OCI-LY7 (cell line): ENCODE measurements around the gene LPCAT3. TPM values are rescaled to one million over a fixed set of nuclear protein-coding genes. Genes with fewer than 3 reads are reported as not detected.

Experiments used
- BruUV-seq: library from RNA; stranded (reverse); fragments of 400-500 nt; replicated peaks from 2 replicates; lab custom pipeline; 2021; lab: Mats Ljungman, UMichigan
- CTCF ChIA-PET: fragments of 300-600 bp; sonication (Branson Sonifier 250); formaldehyde crosslinking; loops from one replicate; lab custom pipeline; 2022; ENCODE audit warnings: antibody characterized with exemption; ENCODE audit not compliant: unreplicated experiment; lab: Charles Lee
- POLR2A ChIA-PET: fragments of 300-600 bp; sonication (Branson Sonifier 250); formaldehyde crosslinking; loops from one replicate; lab custom pipeline; 2022; ENCODE audit warnings: antibody characterized with exemption; lab: Charles Lee
- DNase-seq: peaks from one replicate; pipeline ENCODE4 v3.0.0-alpha.2; 2015; ENCODE audit warnings: low spot score
- H2AFZ ChIP-seq: fragments of 200-600 bp; sonication (generic), shearing (Covaris generic); 2 replicates; pipeline ENCODE4 v1.6.1; 2014; ENCODE audit warnings: mild to moderate bottlenecking, antibody characterized with exemption, low read length, moderate library complexity
- H3K27ac ChIP-seq: fragments of 200-600 bp; sonication (generic); 2 replicates; pipeline ENCODE4 v1.5.1; 2014; ENCODE audit warnings: mixed run types, low read depth, mild to moderate bottlenecking, moderate library complexity, low read length, inconsistent platforms; ENCODE audit not compliant: poor library complexity, severe bottlenecking
- H3K36me3 ChIP-seq: fragments of 200-600 bp; sonication (generic); 2 replicates; pipeline ENCODE4 v1.6.1; 2014; ENCODE audit warnings: mild to moderate bottlenecking, antibody characterized with exemption, low read length, moderate library complexity, mixed read lengths; ENCODE audit not compliant: insufficient read depth
- H3K4me1 ChIP-seq: fragments of 200-600 bp; sonication (generic); 2 replicates; pipeline ENCODE4 v1.5.1; 2014; ENCODE audit warnings: mild to moderate bottlenecking, low read length; ENCODE audit not compliant: insufficient read depth, poor library complexity, severe bottlenecking
- H3K4me2 ChIP-seq: fragments of 200-600 bp; sonication (generic); 2 replicates; pipeline ENCODE4 v1.6.1; 2014; ENCODE audit warnings: mild to moderate bottlenecking, low read length
- H3K4me3 ChIP-seq: fragments of 200-600 bp; sonication (generic); 2 replicates; pipeline ENCODE4 v1.5.1; 2014; ENCODE audit warnings: mild to moderate bottlenecking, low read depth, low read length; ENCODE audit not compliant: poor library complexity, severe bottlenecking
- H3K79me2 ChIP-seq: fragments of 200-600 bp; sonication (generic); 2 replicates; pipeline ENCODE4 v1.6.1; 2016; ENCODE audit warnings: low read depth, mild to moderate bottlenecking, low read length, moderate library complexity, mixed read lengths; ENCODE audit not compliant: insufficient read depth
- H3K9me2 ChIP-seq: fragments of 200-600 bp; sonication (generic); 2 replicates; pipeline ENCODE4 v1.6.1; 2016; ENCODE audit warnings: mild to moderate bottlenecking, low read length, mixed read lengths; ENCODE audit not compliant: insufficient read depth
- H3K9me3 ChIP-seq: fragments of 200-600 bp; sonication (generic); 2 replicates; pipeline ENCODE4 v1.6.1; 2014; ENCODE audit warnings: mild to moderate bottlenecking, mixed run types, low read length, mixed read lengths
- H4K20me1 ChIP-seq: fragments of 200-600 bp; sonication (generic); 2 replicates; pipeline ENCODE4 v1.6.1; 2014; ENCODE audit warnings: mild to moderate bottlenecking, antibody characterized with exemption, low read length, moderate library complexity, mixed read lengths; ENCODE audit not compliant: insufficient read depth
- EZH2phosphoT487 ChIP-seq: fragments of 200-600 bp; sonication (generic); IDR thresholded peaks from 2 replicates; pipeline ENCODE4 v1.6.1; 2018; ENCODE audit warnings: low read depth, borderline replicate concordance, mild to moderate bottlenecking, mixed run types, antibody characterized with exemption, low read length, moderate library complexity, mixed read lengths
- intact Hi-C: fragments of 100-400 bp; cut with micrococcal nuclease; formaldehyde crosslinking; loops from one replicate; pipeline ENCODE4 v1.10.0; 2022; ENCODE audit not compliant: unreplicated experiment
- total RNA-seq, 2 experiments: library from RNA; depleted of rRNA in 1 of 2; stranded (reverse); fragments of >200 nt in 1 of 2; shearing (Covaris generic) in 1 of 2; gene quantifications; 2 replicates each; pipeline ENCODE4 v1.2.3, GENCODE V29; 2014 to 2022
- TF ChIP-seq, protein P1 (sequence below): fragments of 200-600 bp; sonication (generic); conservative IDR thresholded peaks from 2 replicates; pipeline ENCODE4 v1.5.1; 2014; ENCODE audit warnings: mild to moderate bottlenecking, antibody characterized with exemption, low read length, moderate library complexity, mixed read lengths

The LPCAT3 gene
- total RNA-seq, 2 experiments from 2014 or later: 17.4 to 29.7 TPM

DNA sequence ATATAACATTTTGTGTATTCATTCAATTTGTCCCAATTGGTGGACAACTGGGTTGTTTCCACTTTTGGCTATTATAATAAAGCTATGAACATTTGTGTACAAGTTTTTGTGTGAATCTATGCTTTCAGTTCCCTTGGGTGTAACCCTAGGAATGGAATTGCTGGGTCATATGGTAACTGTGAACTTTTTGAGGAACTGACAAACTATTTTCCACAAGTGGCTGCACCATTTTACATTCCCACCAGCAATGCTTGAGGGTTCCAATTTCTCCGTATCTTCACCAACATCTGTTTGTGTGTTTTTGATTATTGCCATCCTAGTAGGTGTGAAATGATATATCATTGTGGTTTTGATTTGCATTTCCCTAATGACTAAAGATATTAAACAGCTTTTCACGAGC lies 13.0 kb downstream of the LPCAT3 start:
- TF ChIP-seq, protein P1, sequence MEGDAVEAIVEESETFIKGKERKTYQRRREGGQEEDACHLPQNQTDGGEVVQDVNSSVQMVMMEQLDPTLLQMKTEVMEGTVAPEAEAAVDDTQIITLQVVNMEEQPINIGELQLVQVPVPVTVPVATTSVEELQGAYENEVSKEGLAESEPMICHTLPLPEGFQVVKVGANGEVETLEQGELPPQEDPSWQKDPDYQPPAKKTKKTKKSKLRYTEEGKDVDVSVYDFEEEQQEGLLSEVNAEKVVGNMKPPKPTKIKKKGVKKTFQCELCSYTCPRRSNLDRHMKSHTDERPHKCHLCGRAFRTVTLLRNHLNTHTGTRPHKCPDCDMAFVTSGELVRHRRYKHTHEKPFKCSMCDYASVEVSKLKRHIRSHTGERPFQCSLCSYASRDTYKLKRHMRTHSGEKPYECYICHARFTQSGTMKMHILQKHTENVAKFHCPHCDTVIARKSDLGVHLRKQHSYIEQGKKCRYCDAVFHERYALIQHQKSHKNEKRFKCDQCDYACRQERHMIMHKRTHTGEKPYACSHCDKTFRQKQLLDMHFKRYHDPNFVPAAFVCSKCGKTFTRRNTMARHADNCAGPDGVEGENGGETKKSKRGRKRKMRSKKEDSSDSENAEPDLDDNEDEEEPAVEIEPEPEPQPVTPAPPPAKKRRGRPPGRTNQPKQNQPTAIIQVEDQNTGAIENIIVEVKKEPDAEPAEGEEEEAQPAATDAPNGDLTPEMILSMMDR: no peak
- Histone ChIP-seq H3K27ac (no peak overlapping the region), H2AFZ (no peak overlapping the region), H3K36me3 (peaks cover 70% of the 10 kb centered on the region), H3K4me2 (no peak overlapping the region), H4K20me1 (no peaks in the 10 kb centered on the region), H3K9me3 (no peaks in the 10 kb centered on the region), H3K9me2 (no peaks in the 10 kb centered on the region), H3K4me3 (no peak overlapping the region), H3K4me1 (peaks cover 11% of the 10 kb centered on the region), H3K79me2 (peaks cover 4% of the 10 kb centered on the region)
- CTCF ChIA-PET: no interaction called here
- DNase-seq: no peak
- intact Hi-C loops: no loop called here
- POLR2A ChIA-PET: interaction anchor here (0.6 to 1.4 kb wide), 6 partner anchors 12 to 924 kb away, joined by 3 to 7 read pairs (median 3); partner anchors contain the start of genes C12orf57 and RNU7-1
- no TSS peak for BruUV-seq

DNA sequence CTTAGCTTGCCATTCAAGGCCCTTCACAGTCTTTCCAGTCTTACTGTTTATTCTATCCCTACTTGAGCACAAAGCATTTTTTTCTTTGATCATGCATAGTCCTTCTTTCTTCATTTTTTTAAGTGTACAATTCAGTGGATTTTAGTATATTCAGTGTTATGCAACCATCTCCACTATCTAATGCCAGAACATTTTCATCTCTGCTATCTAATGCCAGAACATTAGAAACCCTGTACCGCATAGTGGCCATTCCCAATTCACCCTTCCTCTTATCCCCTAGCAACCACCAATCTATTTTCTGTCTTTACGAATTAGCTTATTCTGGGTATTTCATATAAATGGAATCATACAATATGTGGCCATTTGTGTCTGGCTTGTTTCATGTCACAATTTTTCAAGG lies 13.4 kb downstream of the LPCAT3 start:
- Histone ChIP-seq H3K9me2 (no peaks in the 10 kb centered on the region), H3K27ac (no peak overlapping the region), H3K4me1 (peaks cover 11% of the 10 kb centered on the region), H4K20me1 (no peaks in the 10 kb centered on the region), H3K4me2 (no peak overlapping the region), H2AFZ (no peak overlapping the region), H3K36me3 (peaks cover 70% of the 10 kb centered on the region), H3K9me3 (no peaks in the 10 kb centered on the region), H3K79me2 (peaks cover 4% of the 10 kb centered on the region; the same call in 1 of the 2 replicates), H3K4me3 (no peak overlapping the region)
- TSS peak; percentile 18 for BruUV-seq
- TF ChIP-seq, protein P1: no peak
- no peak for TF ChIP-seq EZH2phosphoT487
- DNase-seq: no peak
- POLR2A ChIA-PET: interaction anchor here (0.6 to 1.4 kb wide), 4 partner anchors 19 to 69 kb away, joined by 3 to 7 read pairs (median 3); partner anchors contain the start of genes C12orf57 and RNU7-1
- intact Hi-C loops: no loop called here
- CTCF ChIA-PET: no interaction called here

DNA sequence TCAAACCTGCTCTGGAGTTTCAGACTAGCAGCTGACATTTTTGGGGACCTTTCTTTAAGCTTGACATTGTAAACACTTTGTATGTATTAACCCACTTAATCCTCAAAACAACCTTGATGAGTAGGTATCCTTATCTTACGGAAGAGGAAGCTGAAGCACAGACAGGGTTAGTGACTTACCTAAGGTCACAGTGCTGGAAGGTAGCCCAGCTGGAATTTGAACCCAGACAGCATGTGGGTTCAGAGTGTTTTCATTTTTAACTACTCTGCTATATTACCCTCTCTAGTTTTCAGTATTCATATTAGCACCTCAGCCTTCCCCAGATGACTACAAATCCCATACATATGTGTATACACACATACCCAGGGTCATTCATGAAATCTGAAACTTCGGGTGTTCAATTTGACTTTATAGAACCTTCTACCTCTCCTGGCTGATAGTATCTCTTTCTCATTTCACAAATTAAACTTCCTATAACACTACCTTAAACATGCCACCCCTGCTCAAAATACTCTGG lies 13.9 kb downstream of the LPCAT3 start:
- peaks cover 11% of the 10 kb centered on the region for H3K4me1 ChIP-seq
- intact Hi-C loops: no loop called here
- BruUV-seq: no TSS peak
- ChIA-PET POLR2A (interaction anchor here (0.6 to 1.4 kb wide), 6 partner anchors 19 to 69 kb away, joined by 3 to 7 read pairs (median 4); partner anchors contain the start of genes C12orf57 and RNU7-1), CTCF (no interaction called here)
- DNase-seq: no peak
- TF ChIP-seq, protein P1: no peak
- no peak for TF ChIP-seq EZH2phosphoT487
- H3K4me3 ChIP-seq: no peak overlapping the region
- H3K4me2 ChIP-seq: no peak overlapping the region
- no peaks in the 10 kb centered on the region for H4K20me1 ChIP-seq
- no peaks in the 10 kb centered on the region for H3K9me3 ChIP-seq
- H2AFZ ChIP-seq: no peak overlapping the region
- peaks cover 70% of the 10 kb centered on the region for H3K36me3 ChIP-seq
- H3K9me2 ChIP-seq: no peaks in the 10 kb centered on the region
- H3K27ac ChIP-seq: no peak overlapping the region
- H3K79me2 ChIP-seq: peaks cover 4% of the 10 kb centered on the region; the same call in 1 of the 2 replicates
